ENCODE data around the gene PCDHGA8.
"Not testable (repeated sequence)": the region's sequence is repeated elsewhere in the genome, so short reads cannot be mapped to it uniquely, and the experiment has no call there.

PCDHGA8 gene

DNA sequence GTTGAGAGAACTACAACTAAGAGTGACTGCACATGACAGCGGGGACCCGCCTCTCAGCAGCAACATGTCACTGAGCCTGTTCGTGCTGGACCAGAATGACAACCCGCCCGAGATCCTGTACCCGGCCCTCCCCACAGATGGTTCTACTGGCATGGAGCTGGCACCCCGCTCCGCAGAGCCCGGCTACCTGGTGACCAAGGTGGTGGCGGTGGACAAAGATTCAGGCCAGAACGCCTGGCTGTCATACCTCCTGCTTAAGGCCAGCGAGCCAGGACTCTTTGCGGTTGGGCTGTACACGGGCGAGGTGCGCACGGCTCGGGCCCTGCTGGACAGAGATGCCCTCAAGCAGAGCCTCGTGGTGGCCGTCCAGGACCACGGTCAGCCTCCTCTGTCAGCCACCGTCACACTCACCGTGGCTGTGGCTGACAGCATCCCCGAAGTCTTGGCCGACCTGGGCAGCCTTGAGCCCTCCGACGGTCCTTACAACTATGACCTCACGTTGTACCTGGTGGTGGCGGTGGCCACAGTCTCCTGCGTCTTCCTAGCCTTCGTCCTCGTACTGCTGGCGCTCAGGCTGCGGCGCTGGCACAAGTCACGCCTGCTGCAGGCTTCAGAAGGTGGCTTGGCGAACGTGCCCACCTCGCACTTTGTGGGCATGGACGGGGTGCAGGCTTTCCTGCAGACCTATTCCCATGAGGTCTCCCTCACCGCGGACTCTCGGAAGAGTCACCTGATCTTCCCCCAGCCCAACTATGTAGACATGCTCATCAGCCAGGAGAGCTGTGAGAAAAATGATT, 7.8 kb upstream of the PCDHGA8 start:
- TF ChIP-seq ZNF274 (IDR thresholded peaks at IDR 0.05; ENCODE audit: low read depth, low read length), result no peak
- no peak overlapping the region for H3K4me3 ChIP-seq (ENCODE audit: low read length)

DNA sequence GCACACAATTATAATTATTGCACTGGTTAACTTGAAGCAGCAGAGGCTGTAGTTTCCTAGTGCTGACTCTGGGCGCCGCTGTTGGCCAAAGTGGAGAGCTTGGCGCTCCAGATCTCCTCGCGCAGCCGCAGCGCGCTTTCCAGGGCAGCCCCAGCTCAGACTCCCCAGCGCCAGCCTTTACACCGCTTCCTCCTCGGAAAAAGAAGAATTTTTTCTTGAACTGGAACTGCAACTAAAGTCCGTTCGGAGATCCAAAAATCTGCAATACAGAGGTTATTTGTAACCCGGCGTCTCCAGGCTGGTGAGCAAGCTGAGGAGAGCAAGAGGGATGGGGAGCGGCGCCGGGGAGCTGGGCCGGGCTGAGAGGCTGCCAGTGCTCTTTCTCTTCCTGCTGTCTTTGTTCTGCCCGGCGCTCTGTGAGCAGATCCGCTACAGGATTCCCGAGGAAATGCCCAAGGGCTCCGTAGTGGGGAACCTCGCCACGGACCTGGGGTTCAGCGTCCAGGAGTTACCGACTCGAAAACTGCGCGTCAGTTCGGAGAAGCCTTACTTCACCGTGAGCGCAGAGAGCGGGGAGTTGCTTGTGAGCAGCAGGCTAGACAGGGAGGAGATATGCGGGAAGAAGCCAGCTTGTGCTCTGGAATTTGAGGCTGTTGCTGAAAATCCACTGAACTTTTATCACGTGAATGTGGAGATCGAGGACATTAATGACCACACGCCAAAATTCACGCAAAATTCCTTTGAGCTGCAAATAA, 4.7 kb upstream of the PCDHGA8 start, which contains the start of gene PCDHGB4:
TSS of gene PCDHGB4 (plus strand) at position 142 of the 755 bp plus-strand sequence. CDS start at position 329, 187 bp downstream.
- peak within 1 kb of the TSS; percentile 14; the same call in 1 of the 2 replicates for H3K4me3 ChIP-seq (ENCODE audit: low read length)

DNA sequence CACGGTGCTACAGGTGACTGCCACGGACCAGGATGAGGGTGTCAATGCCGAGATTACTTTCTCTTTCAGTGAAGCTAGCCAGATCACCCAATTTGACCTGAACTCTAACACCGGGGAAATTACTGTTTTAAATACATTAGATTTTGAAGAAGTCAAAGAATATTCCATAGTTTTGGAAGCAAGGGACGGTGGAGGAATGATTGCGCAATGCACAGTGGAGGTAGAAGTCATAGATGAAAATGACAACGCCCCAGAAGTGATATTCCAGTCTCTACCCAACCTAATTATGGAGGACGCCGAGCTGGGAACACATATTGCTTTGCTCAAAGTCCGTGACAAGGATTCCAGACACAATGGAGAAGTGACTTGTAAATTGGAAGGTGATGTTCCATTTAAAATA, 3.8 kb upstream of the PCDHGA8 start:
- TF ChIP-seq ZNF274 (IDR thresholded peaks at IDR 0.05; ENCODE audit: low read depth, low read length), result no peak
- H3K4me3 ChIP-seq (ENCODE audit: low read length), result no peak overlapping the region; the same call in 1 of the 2 replicates

DNA sequence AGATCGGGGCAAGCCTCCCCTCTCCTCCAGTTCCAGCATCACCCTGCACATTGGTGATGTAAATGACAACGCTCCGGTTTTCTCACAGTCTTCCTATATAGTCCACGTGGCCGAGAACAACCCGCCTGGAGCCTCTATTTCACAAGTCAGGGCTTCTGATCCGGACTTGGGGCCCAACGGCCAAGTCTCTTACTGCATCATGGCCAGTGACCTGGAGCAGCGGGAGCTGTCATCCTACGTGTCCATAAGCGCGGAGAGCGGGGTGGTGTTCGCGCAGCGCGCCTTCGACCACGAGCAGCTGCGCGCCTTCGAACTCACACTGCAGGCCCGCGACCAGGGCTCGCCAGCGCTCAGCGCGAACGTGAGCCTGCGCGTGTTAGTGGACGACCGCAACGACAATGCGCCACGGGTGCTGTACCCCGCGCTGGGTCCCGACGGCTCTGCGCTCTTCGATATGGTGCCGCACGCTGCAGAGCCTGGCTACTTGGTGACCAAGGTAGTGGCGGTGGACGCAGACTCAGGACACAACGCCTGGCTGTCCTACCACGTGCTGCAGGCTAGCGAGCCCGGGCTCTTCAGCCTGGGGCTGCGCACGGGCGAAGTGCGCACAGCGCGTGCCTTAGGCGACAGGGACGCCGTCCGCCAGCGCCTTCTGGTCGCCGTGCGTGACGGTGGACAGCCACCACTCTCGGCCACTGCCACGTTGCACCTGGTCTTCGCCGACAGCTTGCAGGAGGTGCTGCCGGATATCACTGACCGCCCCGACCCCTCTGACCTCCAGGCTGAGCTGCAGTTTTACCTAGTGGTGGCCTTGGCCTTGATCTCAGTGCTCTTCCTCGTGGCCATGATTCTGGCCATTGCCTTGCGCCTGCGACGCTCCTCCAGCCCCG, 3.0 kb upstream of the PCDHGA8 start:
- no peak overlapping the region for H3K4me3 ChIP-seq (ENCODE audit: low read length)
- TF ChIP-seq ZNF274 (IDR thresholded peaks at IDR 0.05; ENCODE audit: low read depth, low read length), result no peak

DNA sequence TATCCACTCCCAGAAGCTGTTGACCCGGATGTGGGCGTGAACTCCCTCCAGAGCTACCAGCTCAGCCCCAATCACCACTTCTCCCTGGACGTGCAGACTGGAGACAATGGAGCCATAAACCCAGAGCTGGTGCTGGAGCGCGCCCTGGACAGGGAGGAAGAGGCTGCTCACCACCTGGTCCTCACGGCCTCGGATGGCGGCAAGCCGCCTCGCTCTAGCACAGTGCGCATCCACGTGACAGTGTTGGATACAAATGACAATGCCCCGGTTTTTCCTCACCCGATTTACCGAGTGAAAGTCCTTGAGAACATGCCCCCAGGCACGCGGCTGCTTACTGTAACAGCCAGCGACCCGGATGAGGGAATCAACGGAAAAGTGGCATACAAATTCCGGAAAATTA, 834 bp downstream of the PCDHGA8 start:
- H3K4me3 ChIP-seq (ENCODE audit: low read length), result no peak overlapping the region
- no peak for TF ChIP-seq ZNF274 (IDR thresholded peaks at IDR 0.05; ENCODE audit: low read depth, low read length)

DNA sequence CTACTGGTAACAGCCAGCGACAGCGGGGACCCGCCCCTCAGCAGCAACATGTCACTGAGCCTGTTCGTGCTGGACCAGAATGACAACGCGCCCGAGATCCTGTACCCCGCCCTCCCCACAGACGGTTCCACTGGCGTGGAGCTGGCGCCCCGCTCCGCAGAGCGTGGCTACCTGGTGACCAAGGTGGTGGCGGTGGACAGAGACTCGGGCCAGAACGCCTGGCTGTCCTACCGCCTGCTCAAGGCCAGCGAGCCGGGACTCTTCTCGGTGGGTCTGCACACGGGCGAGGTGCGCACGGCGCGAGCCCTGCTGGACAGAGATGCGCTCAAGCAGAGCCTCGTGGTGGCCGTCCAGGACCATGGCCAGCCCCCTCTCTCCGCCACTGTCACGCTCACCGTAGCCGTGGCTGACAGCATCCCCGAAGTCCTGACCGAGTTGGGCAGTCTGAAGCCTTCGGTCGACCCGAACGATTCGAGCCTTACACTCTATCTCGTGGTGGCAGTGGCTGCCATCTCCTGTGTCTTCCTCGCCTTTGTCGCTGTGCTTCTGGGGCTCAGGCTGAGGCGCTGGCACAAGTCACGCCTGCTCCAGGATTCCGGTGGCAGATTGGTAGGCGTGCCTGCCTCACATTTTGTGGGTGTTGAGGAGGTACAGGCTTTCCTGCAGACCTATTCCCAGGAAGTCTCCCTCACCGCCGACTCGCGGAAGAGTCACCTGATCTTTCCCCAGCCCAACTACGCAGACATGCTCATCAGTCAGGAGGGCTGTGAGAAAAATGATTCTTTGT, 2.2 kb downstream of the PCDHGA8 start:
- H3K4me3 ChIP-seq (ENCODE audit: low read length), result not testable (repeated sequence)

DNA sequence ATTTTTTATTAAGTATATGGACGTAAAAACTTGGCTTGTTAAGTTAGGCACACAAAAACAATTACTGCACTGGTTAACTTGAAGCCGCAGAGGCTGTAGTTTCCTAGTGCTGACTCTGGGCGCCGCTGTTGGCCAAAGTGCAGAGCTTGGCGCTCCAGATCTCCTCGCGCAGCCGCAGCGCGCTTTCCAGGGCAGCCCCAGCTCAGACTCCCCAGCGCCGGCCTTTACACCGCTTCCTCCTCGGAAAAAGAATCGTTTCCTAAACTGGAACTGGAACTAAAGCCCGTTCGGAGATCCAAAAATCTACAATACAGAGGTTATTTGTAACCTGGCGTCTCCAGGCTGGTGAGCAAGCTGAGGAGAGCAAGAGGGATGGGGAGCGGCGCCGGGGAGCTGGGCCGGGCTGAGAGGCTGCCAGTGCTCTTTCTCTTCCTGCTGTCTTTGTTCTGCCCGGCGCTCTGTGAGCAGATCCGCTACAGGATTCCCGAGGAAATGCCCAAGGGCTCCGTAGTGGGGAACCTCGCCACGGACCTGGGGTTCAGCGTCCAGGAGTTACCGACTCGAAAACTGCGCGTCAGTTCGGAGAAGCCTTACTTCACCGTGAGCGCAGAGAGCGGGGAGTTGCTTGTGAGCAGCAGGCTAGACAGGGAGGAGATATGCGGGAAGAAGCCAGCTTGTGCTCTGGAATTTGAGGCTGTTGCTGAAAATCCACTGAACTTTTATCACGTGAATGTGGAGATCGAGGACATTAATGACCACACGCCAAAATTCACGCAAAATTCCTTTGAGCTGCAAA, 5.5 kb downstream of the PCDHGA8 start, which contains the start of gene PCDHGB5:
TSS of gene PCDHGB5 (plus strand) at position 192 of the 796 bp plus-strand sequence. CDS start at position 373, 181 bp downstream.
- H3K4me3 ChIP-seq (ENCODE audit: low read length), result peak within 1 kb of the TSS; percentile 19; the same call in 1 of the 2 replicates

DNA sequence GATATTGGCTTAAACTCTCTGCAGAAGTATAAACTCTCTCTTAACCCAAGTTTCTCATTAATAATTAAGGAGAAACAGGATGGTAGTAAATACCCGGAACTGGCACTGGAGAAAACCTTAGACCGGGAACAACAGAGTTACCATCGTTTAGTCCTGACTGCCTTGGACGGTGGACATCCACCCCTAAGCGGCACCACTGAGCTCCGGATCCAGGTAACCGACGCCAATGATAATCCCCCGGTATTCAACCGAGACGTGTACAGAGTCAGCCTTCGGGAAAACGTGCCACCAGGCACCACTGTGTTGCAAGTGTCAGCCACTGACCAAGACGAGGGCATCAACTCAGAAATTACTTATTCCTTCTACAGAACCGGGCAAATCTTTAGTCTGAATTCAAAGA, 6.2 kb downstream of the PCDHGA8 start:
- TF ChIP-seq ZNF274 (IDR thresholded peaks at IDR 0.05; ENCODE audit: low read depth, low read length), result no peak

DNA sequence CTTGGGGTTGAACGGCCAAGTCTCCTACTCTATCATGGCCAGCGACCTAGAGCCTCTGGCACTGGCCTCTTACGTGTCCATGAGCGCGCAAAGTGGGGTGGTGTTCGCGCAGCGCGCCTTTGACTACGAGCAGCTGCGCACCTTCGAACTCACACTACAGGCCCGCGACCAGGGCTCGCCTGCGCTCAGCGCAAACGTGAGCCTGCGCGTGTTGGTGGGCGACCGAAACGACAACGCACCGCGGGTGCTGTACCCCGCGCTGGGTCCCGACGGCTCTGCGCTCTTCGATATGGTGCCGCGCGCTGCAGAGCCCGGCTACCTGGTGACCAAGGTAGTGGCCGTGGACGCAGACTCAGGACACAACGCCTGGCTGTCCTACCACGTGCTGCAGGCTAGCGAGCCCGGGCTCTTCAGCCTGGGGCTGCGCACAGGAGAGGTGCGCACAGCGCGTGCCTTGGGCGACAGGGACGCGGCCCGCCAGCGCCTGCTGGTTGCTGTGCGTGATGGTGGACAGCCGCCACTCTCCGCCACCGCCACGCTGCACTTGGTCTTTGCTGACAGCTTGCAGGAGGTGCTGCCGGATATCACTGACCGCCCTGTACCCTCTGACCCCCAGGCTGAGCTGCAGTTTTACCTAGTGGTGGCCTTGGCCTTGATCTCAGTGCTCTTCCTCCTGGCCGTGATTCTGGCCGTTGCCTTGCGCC, 7.3 kb downstream of the PCDHGA8 start:
- no peak for TF ChIP-seq ZNF274 (IDR thresholded peaks at IDR 0.05; ENCODE audit: low read depth, low read length)
- H3K4me3 ChIP-seq (ENCODE audit: low read length), result no peak overlapping the region

More for the DNA sequence above, 6.2 kb downstream of the PCDHGA8 start:
- H3K4me3 ChIP-seq (ENCODE audit: low read length), result no peak overlapping the region

DNA sequence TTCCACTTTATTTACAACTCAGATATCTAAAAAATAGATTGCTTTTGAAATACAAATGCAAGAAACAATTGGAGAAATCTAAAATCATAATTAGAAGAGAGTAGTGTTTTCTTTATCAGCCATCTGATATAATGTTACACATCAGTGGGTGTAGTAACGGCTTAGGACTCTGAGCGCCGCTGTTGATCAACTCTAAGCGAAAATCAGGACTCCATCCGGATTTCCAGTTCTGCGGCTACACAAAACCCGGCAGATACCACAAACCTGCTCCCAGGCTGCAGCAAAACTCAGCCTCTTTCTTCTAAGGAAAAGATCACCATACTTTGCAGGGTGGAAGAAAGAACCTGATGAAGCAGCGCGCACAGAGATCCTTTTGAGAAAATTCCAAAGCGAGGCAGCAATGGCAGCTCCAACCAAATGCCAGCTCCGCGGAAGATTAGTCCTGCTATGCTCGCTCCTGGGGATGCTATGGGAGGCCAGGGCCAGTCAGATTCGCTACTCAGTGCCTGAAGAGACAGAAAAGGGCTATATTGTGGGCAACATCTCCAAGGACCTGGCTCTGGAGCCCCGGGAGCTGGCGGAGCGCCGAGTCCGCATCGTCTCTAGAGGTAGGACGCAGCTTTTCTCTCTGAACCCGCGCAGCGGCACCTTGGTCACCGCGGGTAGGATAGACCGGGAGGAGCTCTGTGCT, 10.3 kb downstream of the PCDHGA8 start, which contains the start of gene PCDHGA9:
TSS of gene PCDHGA9 (plus strand) at position 226 of the 691 bp plus-strand sequence. CDS start at position 401, 175 bp downstream.
- no peak for TF ChIP-seq ZNF274 (IDR thresholded peaks at IDR 0.05; ENCODE audit: low read depth, low read length)
- H3K4me3 ChIP-seq (ENCODE audit: low read length), result no peak within 1 kb of the TSS; the same call in 1 of the 2 replicates

DNA sequence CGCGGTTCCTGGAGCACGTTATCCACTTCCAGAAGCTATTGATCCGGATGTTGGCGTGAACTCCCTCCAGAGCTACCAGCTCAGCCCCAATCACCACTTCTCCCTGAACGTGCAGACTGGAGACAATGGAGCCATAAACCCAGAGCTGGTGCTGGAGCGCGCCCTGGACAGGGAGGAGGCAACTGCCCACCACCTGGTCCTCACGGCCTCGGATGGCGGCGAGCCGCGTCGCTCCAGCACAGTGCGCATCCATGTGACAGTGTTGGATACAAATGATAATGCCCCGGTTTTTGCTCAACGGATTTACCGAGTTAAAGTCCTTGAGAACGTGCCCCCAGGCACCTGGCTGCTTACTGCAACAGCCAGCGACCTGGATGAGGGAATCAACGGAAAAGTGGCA, 11.0 kb downstream of the PCDHGA8 start:
- TF ChIP-seq ZNF274 (IDR thresholded peaks at IDR 0.05; ENCODE audit: low read depth, low read length), result no peak
- no peak overlapping the region for H3K4me3 ChIP-seq (ENCODE audit: low read length)

DNA sequence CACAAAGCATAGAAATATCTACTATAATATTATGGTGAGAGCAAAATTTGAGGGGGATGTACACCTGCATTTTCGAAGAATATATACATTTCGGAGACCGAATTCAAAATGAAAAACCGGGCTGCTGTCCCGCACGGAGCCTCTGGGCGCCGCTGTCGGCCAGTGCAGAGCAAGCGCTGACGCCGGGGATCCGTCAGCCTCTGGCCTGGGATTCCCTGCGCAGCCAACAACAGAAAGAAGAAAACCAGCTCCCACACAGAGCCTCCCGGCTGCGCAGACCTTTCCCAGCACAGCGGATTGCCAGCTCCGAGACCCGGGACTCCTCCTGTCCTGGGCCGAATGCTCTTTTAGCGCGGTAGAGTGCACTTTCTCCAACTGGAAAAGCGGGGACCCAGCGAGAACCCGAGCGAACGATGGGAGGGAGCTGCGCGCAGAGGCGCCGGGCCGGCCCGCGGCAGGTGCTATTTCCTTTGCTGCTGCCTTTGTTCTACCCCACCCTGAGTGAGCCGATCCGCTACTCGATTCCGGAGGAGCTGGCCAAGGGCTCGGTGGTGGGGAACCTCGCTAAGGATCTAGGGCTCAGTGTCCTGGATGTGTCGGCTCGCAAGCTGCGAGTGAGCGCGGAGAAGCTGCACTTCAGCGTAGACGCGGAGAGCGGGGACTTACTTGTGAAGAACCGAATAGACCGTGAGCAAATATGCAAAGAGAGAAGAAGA, 15.5 kb downstream of the PCDHGA8 start, which contains the start of gene PCDHGB6:
TSS of gene PCDHGB6 (plus strand) at position 232 of the 716 bp plus-strand sequence. CDS start at position 414, 182 bp downstream.
- peak within 1 kb of the TSS; percentile 33; the same call in 1 of the 2 replicates for H3K4me3 ChIP-seq (ENCODE audit: low read length)
